Body of pancreas (tissue), 4 donors: ENCODE results near the gene RPS16. TPM values are rescaled to one million over a fixed set of nuclear protein-coding genes. Genes with fewer than 3 reads are reported as not detected.
"Not testable (repeated sequence)": the region's sequence is repeated elsewhere in the genome, so short reads cannot be mapped to it uniquely, and the experiment has no call there.

Source experiments
- ATAC-seq: fragments of 150-250 bp; one replicate; pipeline ENCODE4 v1.9.1; 2016
- DNase-seq, 4 donors: peaks; one replicate each; pipeline ENCODE4 v3.0.0-alpha.2; 2019
- H3K27ac ChIP-seq, 4 donors: fragments of 200-600 bp; sonication (generic); 1 replicate in 3 of 4; 2 replicates in 1 of 4; pipeline versions ENCODE4 v1.5.1 to v1.6.1; 2016 to 2019; ENCODE audit warnings: mild to moderate bottlenecking in 1 of 4, mixed read lengths in 1 of 4, moderate library complexity in 1 of 4
- H3K27me3 ChIP-seq, 2 donors: fragments of 200-600 bp; sonication (generic); one replicate each; pipeline ENCODE4 v1.6.0; 2016; ENCODE audit warnings: mild to moderate bottlenecking in 1 of 2
- H3K36me3 ChIP-seq, 2 donors: fragments of 200-600 bp; sonication (generic); replicated peaks in 1 of 2; 2 replicates each; pipeline ENCODE4 v1.5.1; 2016; ENCODE audit warnings: low read depth in 2 of 2; ENCODE audit not compliant: insufficient read depth in 1 of 2
- H3K4me1 ChIP-seq: fragments of 200-600 bp; sonication (generic); one replicate; pipeline ENCODE4 v1.6.0; 2016
- H3K4me3 ChIP-seq, 2 donors: fragments of 200-600 bp; sonication (generic); 1 replicate in 1 of 2; 2 replicates in 1 of 2; pipeline ENCODE4 v1.5.1; 2016 to 2019
- H3K9me3 ChIP-seq, 3 donors: fragments of 200-600 bp; sonication (generic); 1 replicate in 2 of 3; 2 replicates in 1 of 3; pipeline ENCODE4 v1.5.1; 2016
- CTCF ChIP-seq, 7 experiments: fragments of 450-650 bp in 4 of 7; fragments of 200-600 bp in 3 of 7; sonication (generic) in 3 of 7; IDR thresholded peaks; one replicate each; pipeline ENCODE4 v1.5.1; 2016 to 2019; ENCODE audit warnings: antibody characterized with exemption in 7 of 7
- POLR2A ChIP-seq, 3 donors: fragments of 450-650 bp; IDR thresholded peaks; one replicate each; pipeline ENCODE4 v1.6.1; 2016; ENCODE audit warnings: antibody characterized with exemption in 3 of 3, mild to moderate bottlenecking in 2 of 3
- WGBS, 2 donors: methylation state at CpG; one replicate each; pipeline ENCODE4 v1.1.5; 2017; 5-methylcytosine and 5-hydroxymethylcytosine counted together
- intact Hi-C: fragments of 100-400 bp; cut with DNase I; formaldehyde crosslinking; loops from one replicate; pipeline ENCODE4 v1.15.1; 2023
- total RNA-seq, 2 donors: library from RNA; depleted of rRNA; stranded (reverse); fragments of >200 nt; gene quantifications; one replicate each; pipeline ENCODE4 v1.1.0, GENCODE V29; 2016

Gene RPS16
- total RNA-seq, 2 donors from 2014 or later, result 573 to 1,475 TPM

GRCh38 chr19:39463403-39463802, 27.7 kb upstream of the RPS16 start:
- Histone ChIP-seq H3K36me3 (peaks cover 31 to 57% of the 10 kb centered on the region in 2 donors), H3K4me3 (no peak overlapping the region), H3K27ac (no peak overlapping the region), H3K4me1 (no peaks in the 10 kb centered on the region), H3K9me3 (no peaks in the 10 kb centered on the region), H3K27me3 (no peaks in the 10 kb centered on the region)
- whole genome bisulfite sequencing, 2 donors, result 65 to 90% methylated on average over 3 of the region's 3 CpGs
- no peak for TF ChIP-seq CTCF (IDR thresholded peaks at IDR 0.05)
- no peak for TF ChIP-seq POLR2A (IDR thresholded peaks at IDR 0.05)
- ATAC-seq (no peak), DNase-seq (no peak)
- intact Hi-C loops, result no loop called here

- DNase-seq, H3K9me3 ChIP-seq, H3K27ac ChIP-seq, intact Hi-C loops, H3K36me3 ChIP-seq, H3K4me3 ChIP-seq, H3K27me3 ChIP-seq, ATAC-seq: not testable (repeated sequence)
- H3K4me1 ChIP-seq, result peaks cover 42% of the 10 kb centered on the region
- WGBS, 2 donors, result 93 to 95% methylated on average over 8 of the region's 8 CpGs
Observed at GRCh38 chr19:39451257-39451656, 15.5 kb upstream of the RPS16 start.

- no peak overlapping the region for H3K27ac ChIP-seq
- no peaks in the 10 kb centered on the region for H3K9me3 ChIP-seq
- intact Hi-C loops, result loop anchor here (10.0 kb wide), 1 partner anchor 86 kb away; the partner anchor contains the start of gene EID2B
- no peak overlapping the region for H3K4me3 ChIP-seq
- DNase-seq (no peak), ATAC-seq (no peak)
- H3K36me3 ChIP-seq, result peaks cover 0 to 5% of the 10 kb centered on the region in 2 donors
- peaks cover 47% of the 10 kb centered on the region for H3K4me1 ChIP-seq
- TF ChIP-seq CTCF (IDR thresholded peaks at IDR 0.05), result no peak
- no peak for TF ChIP-seq POLR2A (IDR thresholded peaks at IDR 0.05)
- no peaks in the 10 kb centered on the region for H3K27me3 ChIP-seq
- 71 to 86% methylated on average over 6 to 8 of the region's 8 CpGs for WGBS, 2 donors
Observed at GRCh38 chr19:39449116-39449797, 13.5 kb upstream of the RPS16 start.

GRCh38 chr19:39448271-39448670, 12.5 kb upstream of the RPS16 start:
- H3K36me3 ChIP-seq, result peaks cover 0 to 3% of the 10 kb centered on the region in 2 donors
- DNase-seq, result no peak
- no peaks in the 10 kb centered on the region for H3K9me3 ChIP-seq
- ATAC-seq, result no peak
- H3K27ac ChIP-seq, result no peak overlapping the region
- 56 to 60% methylated on average over 3 of the region's 3 CpGs for WGBS, 2 donors
- no peak overlapping the region for H3K4me3 ChIP-seq
- peaks cover 47% of the 10 kb centered on the region for H3K4me1 ChIP-seq
- no peak for TF ChIP-seq CTCF (IDR thresholded peaks at IDR 0.05)
- TF ChIP-seq POLR2A (IDR thresholded peaks at IDR 0.05), result no peak
- intact Hi-C loops, result loop anchor here (10.0 kb wide), 1 partner anchor 87 kb away; the partner anchor contains the start of gene EID2B
- H3K27me3 ChIP-seq, result no peaks in the 10 kb centered on the region

GRCh38 chr19:39446365-39447084, 10.8 kb upstream of the RPS16 start:
- ATAC-seq (no peak), DNase-seq (no peak)
- H3K27ac ChIP-seq, result peak overlapping the region in 2 of 4 donors; percentile 79 to 96
- no peak for TF ChIP-seq POLR2A (IDR thresholded peaks at IDR 0.05)
- no peak for TF ChIP-seq CTCF (IDR thresholded peaks at IDR 0.05)
- intact Hi-C loops, result loop anchor here (10.0 kb wide), 1 partner anchor 88 kb away; the partner anchor contains the start of gene EID2B
- WGBS, 2 donors, result 65 to 67% methylated on average over 14 to 16 of the region's 16 CpGs
- H3K9me3 ChIP-seq, result no peaks in the 10 kb centered on the region
- no peaks in the 10 kb centered on the region for H3K36me3 ChIP-seq
- H3K27me3 ChIP-seq, result no peaks in the 10 kb centered on the region
- H3K4me3 ChIP-seq, result peak overlapping the region; percentile 93 to 94
- peaks cover 47% of the 10 kb centered on the region for H3K4me1 ChIP-seq
